T-helper 1 cell treated with Interleukin-12 subunit alpha and Interleukin-12 subunit beta and Interleukin-4 antibody, amounts not matched to agents 30 μg/mL and 1 μg/mL, for 36 hours (primary cell): ENCODE measurements around the gene FLVCR2.

Experiments
- H3K27ac Mint-ChIP-seq: one replicate; pipeline ENCODE4 v1.8.0; 2021; ENCODE audit warnings: mild to moderate bottlenecking, mixed read lengths
- H3K27me3 Mint-ChIP-seq: one replicate; pipeline ENCODE4 v1.8.0; 2021; ENCODE audit warnings: low read depth, mixed read lengths
- H3K36me3 Mint-ChIP-seq: one replicate; pipeline ENCODE4 v1.8.0; 2021; ENCODE audit warnings: low read depth, mixed read lengths
- H3K4me1 Mint-ChIP-seq: one replicate; pipeline ENCODE4 v1.8.0; 2021; ENCODE audit warnings: low read depth, mixed read lengths
- H3K4me3 Mint-ChIP-seq: one replicate; pipeline ENCODE4 v1.8.0; 2021; ENCODE audit warnings: mild to moderate bottlenecking, moderate library complexity, mixed read lengths
- H3K9me3 Mint-ChIP-seq: one replicate; pipeline ENCODE4 v1.8.0; 2021; ENCODE audit warnings: mixed read lengths

Gene FLVCR2

DNA sequence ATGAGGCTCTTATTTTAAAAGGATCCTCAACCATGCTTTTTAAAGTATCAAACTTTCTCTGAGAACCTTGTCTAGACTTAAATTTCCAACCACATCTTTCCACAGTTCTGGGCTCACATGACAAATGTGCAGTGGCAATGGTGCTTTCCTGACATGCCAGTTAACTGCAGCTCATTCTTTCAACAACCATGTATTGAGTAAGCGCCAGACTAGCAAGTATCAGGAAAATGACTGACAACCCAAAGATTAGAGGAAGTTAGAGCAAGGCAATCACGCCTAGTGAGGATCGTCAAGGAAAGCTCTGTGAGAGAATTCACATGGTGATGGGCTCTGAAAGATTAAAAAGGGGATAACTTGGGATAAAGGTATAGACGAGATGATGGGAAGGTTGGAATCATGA is 35.8 kb downstream of the FLVCR2 start:
- H3K4me3 Mint-ChIP-seq, result no peak overlapping the region

DNA sequence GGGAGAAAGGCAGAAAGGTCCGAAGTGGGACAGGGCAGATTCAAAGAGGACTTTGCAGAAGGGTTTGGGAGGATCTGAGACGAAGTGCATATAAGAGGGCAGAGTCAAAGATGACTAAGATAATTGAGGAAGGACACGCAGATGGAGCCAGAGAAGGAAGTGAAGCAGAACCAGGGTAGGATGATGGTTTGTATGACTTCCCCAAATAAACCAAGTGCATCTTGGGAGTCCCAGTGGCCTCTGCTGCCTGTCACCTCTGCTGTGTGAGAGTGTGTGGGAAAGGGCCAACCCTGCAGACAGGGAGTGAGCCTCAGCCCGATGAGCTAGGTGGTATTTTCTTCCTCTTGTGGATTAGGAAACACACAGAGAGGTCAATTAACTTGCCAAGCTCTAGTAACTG is 36.8 kb downstream of the FLVCR2 start:
- no peak overlapping the region for H3K4me3 Mint-ChIP-seq
- peaks cover 8% of the 10 kb centered on the region for H3K9me3 Mint-ChIP-seq
- H3K27me3 Mint-ChIP-seq, result peaks cover 5% of the 10 kb centered on the region
- H3K36me3 Mint-ChIP-seq, result peaks cover 1% of the 10 kb centered on the region
- H3K27ac Mint-ChIP-seq, result no peak overlapping the region
- H3K4me1 Mint-ChIP-seq, result no peaks in the 10 kb centered on the region

More for the DNA sequence above, 35.8 kb downstream of the FLVCR2 start:
- Mint-ChIP-seq H3K4me1 (no peaks in the 10 kb centered on the region), H3K27ac (no peak overlapping the region), H3K9me3 (peaks cover 11% of the 10 kb centered on the region), H3K27me3 (peaks cover 5% of the 10 kb centered on the region), H3K36me3 (peaks cover 1% of the 10 kb centered on the region)

DNA sequence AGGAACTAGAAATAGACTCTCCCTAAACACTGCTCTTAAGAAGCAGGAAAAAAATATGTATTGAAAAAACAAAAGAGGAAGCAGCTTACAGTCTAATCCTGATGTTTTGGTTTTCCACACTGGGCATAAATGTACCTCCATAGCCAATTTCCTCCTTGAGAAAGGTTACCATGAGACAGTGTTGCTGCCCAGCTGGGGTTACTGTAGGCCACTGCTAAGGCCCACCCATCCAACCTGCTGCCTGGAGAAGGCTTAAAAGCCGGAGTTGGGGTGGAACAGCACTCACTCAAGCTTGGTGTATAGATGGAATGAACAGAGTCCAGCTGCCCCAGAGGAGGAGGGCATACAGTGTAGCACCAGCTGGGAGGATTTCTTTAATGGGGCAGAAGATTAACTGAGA is 41.1 kb downstream of the FLVCR2 start:
- no peak overlapping the region for H3K27ac Mint-ChIP-seq
- no peaks in the 10 kb centered on the region for H3K4me1 Mint-ChIP-seq
- no peak overlapping the region for H3K4me3 Mint-ChIP-seq
- H3K36me3 Mint-ChIP-seq, result peaks cover under 1% of the 10 kb centered on the region
- no peaks in the 10 kb centered on the region for H3K27me3 Mint-ChIP-seq
- H3K9me3 Mint-ChIP-seq, result no peaks in the 10 kb centered on the region

DNA sequence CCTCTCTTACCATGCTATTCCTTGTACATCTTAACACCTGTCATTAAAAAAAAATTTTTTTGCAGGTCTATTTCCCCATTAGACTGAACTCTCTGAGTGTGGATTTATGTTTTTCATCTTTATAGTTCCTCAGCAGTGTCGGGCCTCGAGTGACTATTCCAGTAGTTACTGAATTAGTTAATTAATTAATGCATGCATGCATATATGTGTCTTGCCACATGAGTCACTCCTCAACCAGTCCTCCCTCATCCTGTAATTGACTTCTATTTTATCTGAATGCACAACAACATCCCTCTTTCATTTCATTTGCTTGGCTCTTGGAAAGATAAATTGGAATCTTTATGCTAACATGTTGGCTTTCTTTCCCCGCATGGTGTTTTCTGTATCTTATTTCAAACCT is 46.6 kb downstream of the FLVCR2 start:
- Mint-ChIP-seq H3K4me1 (no peaks in the 10 kb centered on the region), H3K36me3 (no peaks in the 10 kb centered on the region), H3K4me3 (no peak overlapping the region), H3K27me3 (no peaks in the 10 kb centered on the region), H3K27ac (no peak overlapping the region), H3K9me3 (no peaks in the 10 kb centered on the region)

DNA sequence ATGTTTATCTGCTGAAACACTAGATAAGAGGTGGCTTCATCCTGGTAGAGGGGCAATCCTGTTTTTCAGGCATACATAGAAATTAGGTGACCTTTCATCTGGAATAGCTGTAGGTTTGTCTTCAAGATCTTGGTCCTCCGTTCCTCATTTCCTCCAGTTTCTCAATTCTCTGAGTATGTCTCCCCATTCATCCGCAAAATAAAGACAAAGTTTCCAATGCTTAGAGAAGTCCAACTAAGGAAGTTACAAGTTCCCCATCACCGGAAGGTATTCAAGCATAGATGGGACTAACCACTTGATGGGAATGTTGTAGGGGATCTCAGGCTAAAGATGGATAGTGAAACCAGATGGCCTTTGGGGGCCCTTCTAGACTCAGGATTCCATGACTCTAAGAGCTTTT is 48.0 kb downstream of the FLVCR2 start:
- no peaks in the 10 kb centered on the region for H3K4me1 Mint-ChIP-seq
- H3K27ac Mint-ChIP-seq, result no peak overlapping the region
- H3K27me3 Mint-ChIP-seq, result no peaks in the 10 kb centered on the region
- no peaks in the 10 kb centered on the region for H3K36me3 Mint-ChIP-seq
- no peaks in the 10 kb centered on the region for H3K9me3 Mint-ChIP-seq
- no peak overlapping the region for H3K4me3 Mint-ChIP-seq

DNA sequence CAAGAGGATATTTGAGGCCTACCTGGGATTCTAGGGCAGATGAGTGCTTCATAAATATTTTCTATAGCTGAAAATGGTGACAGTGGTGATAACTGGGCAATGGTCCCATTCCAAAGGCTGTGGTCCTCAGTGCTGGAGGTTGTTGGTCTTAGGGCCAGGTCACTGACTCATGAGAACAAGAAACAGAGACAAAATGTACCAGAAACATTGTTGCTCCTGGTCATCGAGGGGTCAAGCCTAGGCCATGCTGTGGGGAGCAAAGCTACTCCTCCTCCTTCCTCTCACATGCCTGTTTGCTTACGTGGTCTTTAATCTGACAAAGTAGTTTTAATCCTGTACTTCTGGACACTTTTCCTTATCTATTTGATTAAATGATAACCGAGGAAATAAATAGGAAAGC is 48.4 kb downstream of the FLVCR2 start:
- H3K27me3 Mint-ChIP-seq, result no peaks in the 10 kb centered on the region
- no peak overlapping the region for H3K27ac Mint-ChIP-seq
- H3K4me1 Mint-ChIP-seq, result no peaks in the 10 kb centered on the region
- no peaks in the 10 kb centered on the region for H3K9me3 Mint-ChIP-seq
- H3K36me3 Mint-ChIP-seq, result no peaks in the 10 kb centered on the region
- H3K4me3 Mint-ChIP-seq, result no peak overlapping the region

DNA sequence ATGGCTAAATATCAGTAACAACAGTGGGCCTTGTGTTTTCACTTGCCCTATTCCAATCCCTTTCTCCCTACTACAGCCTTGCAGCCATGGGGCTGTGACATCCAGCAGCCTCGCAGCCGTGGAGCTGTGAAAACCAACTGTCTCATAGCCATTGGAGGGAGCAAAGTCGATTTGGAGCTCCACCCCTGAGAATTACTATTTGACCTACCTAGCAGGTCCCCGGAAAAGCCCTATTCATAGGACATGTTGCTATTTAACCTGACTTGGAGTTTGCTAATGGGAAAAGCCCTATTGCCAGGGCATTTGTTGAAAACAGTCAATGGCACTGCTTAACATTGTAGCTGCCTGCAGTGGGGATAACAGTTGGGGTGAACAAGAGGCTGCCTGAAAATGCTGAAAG is 49.0 kb downstream of the FLVCR2 start:
- Mint-ChIP-seq H3K9me3 (no peaks in the 10 kb centered on the region), H3K27me3 (no peaks in the 10 kb centered on the region), H3K4me1 (no peaks in the 10 kb centered on the region), H3K27ac (no peak overlapping the region), H3K36me3 (no peaks in the 10 kb centered on the region), H3K4me3 (no peak overlapping the region)

DNA sequence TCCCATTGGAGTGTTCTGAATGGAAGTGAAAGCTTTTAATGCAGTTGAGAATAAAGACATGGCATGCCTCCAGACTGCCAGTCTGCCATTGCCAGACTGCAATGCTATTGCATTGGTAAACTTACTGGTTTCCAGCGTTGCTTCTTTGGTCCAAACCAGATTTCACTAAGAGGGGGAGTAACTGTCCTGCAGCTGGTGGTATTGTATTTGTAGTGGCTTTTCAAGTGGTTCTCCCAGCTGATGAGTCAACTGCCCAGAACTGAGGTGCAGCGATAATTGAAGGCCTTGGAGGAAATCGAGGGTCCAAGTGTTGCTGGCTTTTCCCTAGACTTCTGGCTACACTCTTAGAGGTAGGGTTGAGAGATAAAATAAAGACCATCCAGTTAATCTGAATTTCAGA is 50.4 kb downstream of the FLVCR2 start:
- H3K36me3 Mint-ChIP-seq, result no peaks in the 10 kb centered on the region
- no peak overlapping the region for H3K4me3 Mint-ChIP-seq
- no peaks in the 10 kb centered on the region for H3K27me3 Mint-ChIP-seq
- no peak overlapping the region for H3K27ac Mint-ChIP-seq
- H3K4me1 Mint-ChIP-seq, result no peaks in the 10 kb centered on the region
- H3K9me3 Mint-ChIP-seq, result no peaks in the 10 kb centered on the region

DNA sequence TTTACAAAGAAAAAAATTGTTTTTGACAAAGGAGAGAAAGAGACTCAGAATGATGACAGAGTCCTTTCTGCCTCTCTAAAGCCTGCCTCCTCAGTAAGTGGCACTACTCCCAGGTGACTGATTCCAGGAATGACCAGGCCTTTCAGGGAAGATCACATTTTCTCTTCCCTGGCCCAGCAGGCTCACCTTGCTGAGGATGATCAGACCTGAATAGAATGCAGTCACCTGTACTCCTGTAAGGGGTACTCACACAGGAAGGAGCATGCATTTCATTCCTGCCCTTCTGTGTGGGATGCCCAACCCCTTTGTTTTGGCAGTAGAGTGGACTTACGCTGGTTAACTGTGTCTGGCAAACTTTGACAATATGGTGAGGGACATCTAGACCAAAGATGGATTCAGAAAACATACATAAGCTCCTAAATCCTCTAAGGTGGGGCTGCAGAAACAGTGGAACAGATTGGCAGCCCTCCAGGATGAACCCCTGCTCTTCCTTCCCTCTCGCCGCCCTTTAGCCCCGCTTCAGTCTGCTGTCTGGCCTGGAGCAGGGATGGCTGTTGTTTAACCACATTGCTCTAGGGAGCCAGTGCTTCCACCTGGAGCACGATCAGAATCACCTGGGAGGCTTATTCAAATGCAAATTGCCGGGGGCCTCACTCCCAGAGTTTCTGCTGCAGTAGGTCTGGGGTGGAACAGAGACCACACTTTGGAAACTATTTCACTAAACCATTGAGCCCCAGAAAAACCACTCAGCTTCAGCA is 52.5 kb downstream of the FLVCR2 start:
- H3K4me1 Mint-ChIP-seq, result no peaks in the 10 kb centered on the region
- H3K36me3 Mint-ChIP-seq, result no peaks in the 10 kb centered on the region
- H3K9me3 Mint-ChIP-seq, result no peaks in the 10 kb centered on the region
- H3K27me3 Mint-ChIP-seq, result no peaks in the 10 kb centered on the region
- no peak overlapping the region for H3K4me3 Mint-ChIP-seq
- no peak overlapping the region for H3K27ac Mint-ChIP-seq

DNA sequence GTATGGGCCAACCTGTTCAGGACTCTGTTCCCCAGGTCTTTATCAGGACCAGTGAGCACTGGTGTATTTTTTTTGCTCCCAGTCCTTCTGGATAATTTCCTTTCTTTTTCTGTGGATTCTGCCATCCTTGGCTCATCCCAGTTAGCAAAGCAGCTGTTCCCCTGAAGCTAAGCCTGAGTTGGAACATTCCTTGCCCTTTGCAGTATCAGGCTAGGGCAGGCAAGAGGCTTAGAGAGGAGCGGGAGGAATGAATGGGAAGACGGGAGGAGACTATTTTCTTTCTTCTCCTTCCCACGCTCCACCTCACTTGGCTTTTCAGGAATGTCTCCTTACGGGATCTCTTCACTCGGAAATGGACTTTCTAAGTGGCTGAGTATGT is 53.0 kb downstream of the FLVCR2 start:
- H3K4me3 Mint-ChIP-seq, result no peak overlapping the region
- H3K36me3 Mint-ChIP-seq, result no peaks in the 10 kb centered on the region
- H3K27me3 Mint-ChIP-seq, result no peaks in the 10 kb centered on the region
- H3K27ac Mint-ChIP-seq, result no peak overlapping the region
- no peaks in the 10 kb centered on the region for H3K9me3 Mint-ChIP-seq
- no peaks in the 10 kb centered on the region for H3K4me1 Mint-ChIP-seq

DNA sequence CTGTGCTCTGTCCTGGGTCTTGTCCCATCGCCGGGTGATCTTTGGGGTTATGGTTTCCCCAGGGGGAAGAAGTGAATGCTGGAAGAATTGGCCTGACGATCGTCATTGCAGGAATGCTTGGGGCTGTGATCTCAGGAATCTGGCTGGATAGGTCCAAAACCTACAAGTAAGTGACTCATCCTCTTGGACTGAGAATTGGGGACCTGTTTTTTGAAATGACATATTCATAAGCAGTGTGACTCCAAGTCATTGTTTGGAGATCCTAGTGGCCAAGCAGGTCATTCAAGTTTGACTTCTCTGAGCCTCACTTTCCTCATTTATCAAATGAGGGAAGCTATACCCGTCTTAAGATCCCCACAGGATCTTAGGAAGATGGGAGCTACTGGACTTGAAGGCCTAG is 56.4 kb downstream of the FLVCR2 start:
- Mint-ChIP-seq H3K27me3 (no peaks in the 10 kb centered on the region), H3K4me3 (no peak overlapping the region), H3K27ac (no peak overlapping the region), H3K4me1 (no peaks in the 10 kb centered on the region), H3K9me3 (no peaks in the 10 kb centered on the region), H3K36me3 (no peaks in the 10 kb centered on the region)

DNA sequence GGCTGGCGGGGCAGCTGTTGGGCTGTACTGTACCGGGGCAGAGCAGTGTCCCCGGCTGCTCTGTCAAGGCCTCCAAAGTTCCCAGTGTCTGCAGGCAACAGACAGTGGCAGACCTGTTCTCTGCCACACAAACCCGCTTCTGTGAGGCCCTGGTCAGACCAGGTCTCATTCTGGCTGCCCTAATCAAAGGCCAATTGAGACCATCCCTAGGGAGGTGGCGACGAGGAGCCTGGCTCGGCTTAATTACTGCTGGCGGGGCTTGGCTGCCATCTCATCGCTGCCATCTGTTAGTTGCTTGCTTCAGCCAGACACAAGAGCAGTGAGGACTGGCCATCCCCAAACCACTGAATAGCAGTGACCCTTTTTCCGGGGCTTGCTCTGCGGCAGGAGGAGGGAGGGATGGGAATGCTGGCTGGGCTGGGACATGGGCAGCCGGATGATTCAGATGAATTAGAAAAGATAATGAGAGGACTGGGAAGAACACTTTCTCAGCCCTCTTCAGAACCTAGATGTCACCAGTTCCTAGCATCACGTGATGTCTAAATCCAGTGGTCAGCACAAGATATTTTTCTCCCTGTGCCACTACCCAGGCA is 57.8 kb downstream of the FLVCR2 start:
- H3K27me3 Mint-ChIP-seq, result no peaks in the 10 kb centered on the region
- H3K36me3 Mint-ChIP-seq, result no peaks in the 10 kb centered on the region
- no peaks in the 10 kb centered on the region for H3K4me1 Mint-ChIP-seq
- no peak overlapping the region for H3K4me3 Mint-ChIP-seq
- no peak overlapping the region for H3K27ac Mint-ChIP-seq
- no peaks in the 10 kb centered on the region for H3K9me3 Mint-ChIP-seq

DNA sequence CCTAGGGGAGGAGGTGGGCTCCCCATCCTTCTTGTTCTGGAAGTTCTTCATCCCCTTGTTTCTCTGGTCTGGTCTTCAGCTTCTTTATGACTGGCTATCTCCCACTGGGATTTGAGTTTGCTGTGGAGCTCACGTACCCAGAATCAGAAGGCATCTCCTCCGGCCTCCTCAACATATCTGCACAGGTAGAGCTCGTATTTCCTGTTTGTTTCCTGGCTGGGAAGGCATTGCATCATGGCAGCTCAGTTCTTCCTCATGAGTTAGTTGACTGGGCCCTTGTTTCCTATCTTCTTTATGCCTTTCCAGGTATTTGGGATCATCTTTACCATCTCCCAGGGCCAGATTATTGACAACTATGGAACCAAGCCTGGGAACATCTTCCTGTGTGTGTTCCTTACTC is 62.5 kb downstream of the FLVCR2 start:
- no peak overlapping the region for H3K4me3 Mint-ChIP-seq
- H3K9me3 Mint-ChIP-seq, result no peaks in the 10 kb centered on the region
- no peaks in the 10 kb centered on the region for H3K4me1 Mint-ChIP-seq
- no peak overlapping the region for H3K27ac Mint-ChIP-seq
- H3K27me3 Mint-ChIP-seq, result no peaks in the 10 kb centered on the region
- H3K36me3 Mint-ChIP-seq, result no peaks in the 10 kb centered on the region

DNA sequence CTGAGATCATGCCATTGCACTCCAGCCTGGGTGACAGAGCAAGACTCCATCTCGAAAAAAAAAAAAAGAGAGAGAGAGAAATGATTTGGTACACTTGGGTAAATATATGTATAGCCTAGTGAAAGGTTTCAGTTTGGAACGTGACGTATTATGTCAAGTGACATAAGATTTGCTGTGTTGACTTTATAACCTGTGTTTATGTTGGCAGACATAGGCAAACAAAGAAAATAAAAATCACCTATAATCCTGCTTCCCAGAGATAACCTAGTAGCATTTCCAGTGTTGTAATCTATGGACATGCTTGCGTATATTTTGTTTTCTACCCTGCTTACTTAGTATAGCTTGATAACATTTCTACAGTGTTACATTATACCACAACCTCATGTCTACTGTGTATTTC is 65.6 kb downstream of the FLVCR2 start:
- no peaks in the 10 kb centered on the region for H3K4me1 Mint-ChIP-seq
- H3K36me3 Mint-ChIP-seq, result peaks cover 10% of the 10 kb centered on the region
- no peaks in the 10 kb centered on the region for H3K27me3 Mint-ChIP-seq
- no peaks in the 10 kb centered on the region for H3K9me3 Mint-ChIP-seq
- H3K27ac Mint-ChIP-seq, result no peak overlapping the region
- H3K4me3 Mint-ChIP-seq, result no peak overlapping the region

DNA sequence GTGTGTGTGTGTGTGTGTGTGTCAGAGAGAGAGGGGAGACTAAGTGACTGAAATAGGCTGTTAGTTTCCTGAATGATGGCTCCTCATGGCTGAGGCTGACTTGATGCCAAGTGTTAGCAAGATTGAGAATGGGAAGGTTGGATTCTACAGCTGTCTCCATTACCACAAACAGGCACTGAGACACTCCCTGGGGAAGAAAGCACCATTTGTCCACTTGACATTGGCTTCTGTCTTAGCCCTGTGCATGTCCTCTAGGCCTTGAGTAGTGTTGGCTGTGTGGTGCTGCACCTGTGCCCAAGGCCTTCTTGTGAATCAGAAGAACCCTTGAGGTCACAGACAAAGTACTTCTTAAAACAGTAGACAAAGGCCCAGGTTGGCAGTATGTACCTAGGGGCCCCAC is 66.6 kb downstream of the FLVCR2 start:
- Mint-ChIP-seq H3K36me3 (peaks cover 14% of the 10 kb centered on the region), H3K27ac (no peak overlapping the region), H3K9me3 (no peaks in the 10 kb centered on the region), H3K4me1 (no peaks in the 10 kb centered on the region), H3K4me3 (no peak overlapping the region), H3K27me3 (no peaks in the 10 kb centered on the region)
